GM18907 (cell line): ENCODE data around the gene SLC9C2.
"Not testable (repeated sequence)": the region's sequence is repeated elsewhere in the genome, so short reads cannot be mapped to it uniquely, and the experiment has no call there.

ENCODE experiments used
- ATAC-seq: cut with Tn5 transposase; IDR thresholded peaks from one replicate; pipeline ENCODE4 v1.9.1; 2021; ENCODE audit warnings: mild to moderate bottlenecking, moderate library complexity; ENCODE audit not compliant: unreplicated experiment

SLC9C2 gene, protein sequence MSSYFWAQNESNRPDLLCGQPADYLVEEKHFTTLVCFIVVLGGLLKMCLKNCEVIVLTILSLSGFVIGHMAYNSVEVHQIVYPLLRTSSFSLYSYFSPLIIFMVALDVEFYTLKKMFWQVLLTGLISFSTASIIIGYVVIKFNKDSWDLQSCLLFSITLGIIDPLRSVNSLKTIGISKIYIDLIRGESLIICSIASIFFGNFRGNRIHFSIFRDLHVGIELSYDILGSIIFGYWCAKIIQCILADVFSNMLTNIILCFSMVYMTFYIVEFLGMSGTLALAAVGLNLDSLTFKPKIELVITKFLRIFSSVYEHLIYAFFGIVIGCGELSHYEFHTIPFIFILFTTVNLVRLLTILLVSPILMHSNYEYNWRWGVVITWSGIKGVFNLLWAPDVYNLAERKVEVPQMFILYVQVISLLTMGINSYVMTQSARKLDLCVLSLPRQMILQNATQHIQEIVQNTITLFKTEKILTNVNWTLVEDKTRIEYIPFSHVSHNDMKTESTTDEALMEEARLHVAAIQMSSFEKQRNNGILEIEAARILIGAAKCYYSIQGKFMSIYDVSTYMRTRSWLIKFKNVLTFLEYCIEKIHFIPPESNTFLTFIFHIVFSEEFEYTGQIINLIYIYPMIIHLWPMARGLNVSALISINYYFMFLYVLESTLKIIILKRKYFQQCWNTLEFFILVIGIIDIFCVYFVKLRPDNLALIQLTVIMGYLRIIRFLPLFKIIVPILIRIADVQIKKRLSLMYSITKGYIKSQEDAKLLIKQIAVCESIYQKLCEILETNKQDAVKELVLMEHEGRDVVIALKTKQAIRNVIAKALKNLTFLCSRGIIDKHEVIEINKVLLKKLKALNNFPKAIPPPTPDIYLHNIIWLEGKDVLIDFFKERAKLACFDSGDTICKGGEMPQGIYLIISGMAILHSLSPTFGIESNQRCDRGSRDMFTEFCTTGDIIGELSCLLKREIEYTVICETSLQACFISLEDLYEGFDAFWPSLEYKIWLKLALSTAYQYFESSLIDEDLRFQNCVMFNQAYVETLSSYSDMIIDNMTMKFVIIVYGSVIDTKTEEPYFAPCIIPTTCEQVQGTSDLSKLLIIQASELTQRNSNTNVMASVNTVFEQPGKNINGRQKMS

DNA sequence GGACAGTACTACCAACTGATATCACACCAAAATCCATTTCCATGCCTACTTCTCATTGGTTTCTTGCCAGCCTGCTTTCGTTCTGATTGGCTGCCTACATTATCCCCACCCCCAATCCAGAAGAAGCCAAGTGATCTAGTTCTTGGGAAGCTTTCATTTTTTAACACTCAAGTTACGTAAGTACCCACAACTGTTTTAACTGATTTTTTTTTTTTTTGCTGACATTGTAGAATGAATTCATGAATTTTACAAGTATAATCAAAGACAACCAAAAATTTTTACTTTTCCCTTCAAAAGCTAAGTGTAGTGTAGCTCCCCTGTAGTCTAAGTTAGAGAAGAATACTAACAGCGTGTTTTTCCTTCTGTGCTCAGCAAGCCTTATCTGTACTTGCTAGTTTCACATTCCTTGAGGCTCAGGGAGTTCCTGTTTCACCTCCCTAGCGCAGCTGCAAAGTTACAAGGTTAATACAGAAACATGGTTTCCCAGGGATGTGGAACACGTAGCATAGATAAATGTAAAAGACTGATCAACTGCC is at the start of gene SLC9C2:
Gene SLC9C2 (minus strand): TSS at position 17 of the 536 bp plus-strand sequence. CDS start 1,296 bp downstream, outside the sequence.
- no peak for ATAC-seq

DNA sequence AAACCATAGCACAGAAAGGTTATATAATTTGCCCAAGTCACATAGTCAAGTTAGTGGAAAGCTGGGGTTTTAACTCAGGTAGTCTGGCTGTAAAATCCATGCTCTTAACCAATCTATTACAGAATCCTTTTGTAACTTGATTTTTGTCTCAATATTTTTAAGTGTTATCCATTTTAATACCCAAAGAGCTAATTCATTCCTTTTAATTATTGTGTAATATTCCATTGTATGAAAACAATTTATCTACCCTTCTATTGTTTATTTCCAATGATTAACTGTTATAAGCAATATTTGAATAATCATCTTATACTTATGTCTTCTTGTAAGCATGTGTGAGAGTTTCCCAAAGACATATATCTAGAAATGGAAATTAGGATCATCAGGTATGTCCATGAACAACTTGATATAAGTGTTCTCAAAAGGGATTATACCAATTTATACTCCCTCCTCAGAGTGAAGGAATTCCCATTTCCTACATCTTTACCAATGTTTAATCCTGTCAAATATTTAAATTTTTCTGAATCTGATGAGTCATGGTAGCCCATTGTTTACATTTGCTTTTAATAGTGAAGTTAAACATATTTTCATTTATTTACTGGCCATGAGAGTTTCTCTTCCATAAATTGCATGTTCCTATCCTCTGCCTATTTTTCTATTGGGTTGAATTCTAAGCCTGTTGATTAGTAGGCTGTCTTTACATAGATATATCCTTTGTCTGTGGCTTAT is 46.2 kb upstream of the SLC9C2 start:
- no peak for ATAC-seq

DNA sequence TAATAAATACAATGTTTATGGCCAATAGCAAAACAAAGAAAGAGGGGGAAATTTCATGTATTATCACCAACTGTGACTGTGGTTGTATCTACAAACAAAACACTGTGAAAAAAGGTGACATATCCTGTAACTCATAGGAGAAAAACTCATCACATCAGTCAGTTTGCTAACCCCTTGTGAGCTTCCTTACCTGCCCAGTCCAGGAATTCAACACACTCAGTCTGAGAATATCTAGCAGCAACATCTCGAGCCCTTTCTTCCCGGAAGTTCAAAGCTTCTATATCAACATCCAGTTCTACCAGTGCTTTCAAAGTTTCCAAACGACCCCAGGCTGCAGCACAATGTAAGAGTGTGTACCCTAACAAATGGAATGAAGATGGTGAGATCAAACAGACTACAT is 43.8 kb upstream of the SLC9C2 start:
- no peak for ATAC-seq

DNA sequence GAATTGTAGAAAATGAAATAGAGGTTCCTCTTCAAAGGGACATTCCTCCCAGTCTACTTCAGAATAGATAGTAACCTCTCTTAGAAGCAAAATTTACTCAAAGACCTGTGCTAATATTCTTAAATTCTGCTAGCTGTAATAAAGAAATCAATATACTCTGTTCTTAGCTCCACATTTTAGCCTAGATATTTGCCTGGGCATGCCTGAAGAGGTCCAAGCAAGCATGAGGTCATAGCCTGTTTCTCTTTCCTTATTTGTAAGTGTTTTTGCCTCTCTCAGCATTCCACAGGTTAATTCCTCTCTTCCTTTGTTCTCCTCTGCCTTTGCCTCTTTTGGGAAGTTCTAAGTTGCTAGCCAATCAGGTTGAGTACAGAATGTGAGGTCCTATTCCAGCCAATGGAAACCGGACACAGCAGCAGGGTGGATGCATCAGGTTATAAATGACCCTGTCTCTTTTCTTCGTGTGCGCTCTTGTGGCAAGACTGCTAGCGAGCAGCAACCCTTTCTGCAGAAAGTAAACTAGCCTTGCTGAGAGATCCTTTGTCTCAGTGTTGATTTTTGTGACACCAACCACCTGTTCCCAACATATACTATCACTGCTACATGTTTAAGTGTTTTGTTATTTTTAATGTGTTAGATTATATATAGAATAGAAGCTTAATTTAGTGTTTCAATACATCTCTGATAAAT is 39.7 kb upstream of the SLC9C2 start:
- not testable (repeated sequence) for ATAC-seq

DNA sequence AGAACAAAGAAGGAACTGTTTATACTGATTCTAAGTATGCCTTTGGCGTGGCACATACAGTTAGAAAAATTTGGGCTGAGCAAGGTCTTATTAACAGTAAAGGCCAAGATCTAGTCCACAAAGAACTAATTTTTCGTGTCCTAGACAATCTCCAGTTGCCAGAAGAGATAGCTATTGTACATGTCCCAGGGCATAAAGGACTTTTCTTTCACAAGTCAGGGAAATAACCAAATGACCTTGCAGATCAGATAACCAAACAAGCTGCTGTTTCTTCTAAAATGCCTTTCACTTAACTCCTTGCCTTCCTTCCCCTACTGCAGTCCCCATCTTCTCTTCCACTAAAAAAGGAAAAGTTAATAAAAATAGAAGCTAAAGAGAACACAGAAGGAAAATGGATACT is 36.2 kb upstream of the SLC9C2 start:
- no peak for ATAC-seq

DNA sequence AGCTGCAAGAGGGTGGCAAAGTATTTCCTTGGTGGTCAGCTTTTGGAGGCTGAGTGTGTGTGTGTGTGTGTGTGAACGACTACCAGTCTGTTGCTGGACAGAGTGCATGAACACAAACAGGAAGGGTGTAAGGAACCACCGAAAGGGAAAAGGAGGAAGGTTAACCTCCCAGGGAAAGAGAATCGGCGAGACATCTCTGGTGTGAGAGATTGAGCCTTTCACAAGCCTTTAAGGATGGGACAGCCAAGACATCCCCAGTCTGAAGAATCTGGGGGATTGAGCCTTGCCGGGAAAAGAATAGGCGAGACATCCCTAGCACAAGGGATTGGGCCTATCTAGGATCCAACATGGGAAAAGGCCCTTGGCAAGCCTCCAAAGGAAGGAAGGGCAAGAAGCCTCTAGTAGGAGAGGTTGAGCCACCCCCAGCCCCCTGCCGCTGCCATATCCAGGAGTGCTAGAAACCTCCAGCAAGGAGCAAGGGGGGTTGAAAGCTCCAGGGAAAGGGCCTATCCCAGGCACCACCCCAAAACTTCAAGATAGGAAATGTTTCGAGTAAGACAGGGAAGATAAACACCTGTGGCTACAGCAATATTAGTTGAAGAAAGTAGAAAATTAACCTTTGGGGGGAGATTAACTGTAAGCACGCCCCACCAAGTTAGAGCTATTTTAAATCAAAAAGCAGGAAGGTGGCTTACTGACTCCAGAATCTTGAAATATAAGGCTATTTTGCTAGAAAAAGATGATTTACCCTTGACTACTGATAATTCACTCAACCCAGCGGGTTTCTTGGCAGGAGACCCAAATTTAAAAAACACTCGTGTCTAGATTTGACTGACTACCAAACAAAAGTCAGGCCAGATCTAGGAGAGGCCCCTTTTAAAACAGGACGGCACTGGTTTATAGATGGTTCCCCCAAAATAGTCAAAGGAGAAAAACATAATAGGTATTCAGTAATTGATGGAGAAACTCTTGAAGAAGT is 35.5 kb upstream of the SLC9C2 start:
- ATAC-seq, result no peak

DNA sequence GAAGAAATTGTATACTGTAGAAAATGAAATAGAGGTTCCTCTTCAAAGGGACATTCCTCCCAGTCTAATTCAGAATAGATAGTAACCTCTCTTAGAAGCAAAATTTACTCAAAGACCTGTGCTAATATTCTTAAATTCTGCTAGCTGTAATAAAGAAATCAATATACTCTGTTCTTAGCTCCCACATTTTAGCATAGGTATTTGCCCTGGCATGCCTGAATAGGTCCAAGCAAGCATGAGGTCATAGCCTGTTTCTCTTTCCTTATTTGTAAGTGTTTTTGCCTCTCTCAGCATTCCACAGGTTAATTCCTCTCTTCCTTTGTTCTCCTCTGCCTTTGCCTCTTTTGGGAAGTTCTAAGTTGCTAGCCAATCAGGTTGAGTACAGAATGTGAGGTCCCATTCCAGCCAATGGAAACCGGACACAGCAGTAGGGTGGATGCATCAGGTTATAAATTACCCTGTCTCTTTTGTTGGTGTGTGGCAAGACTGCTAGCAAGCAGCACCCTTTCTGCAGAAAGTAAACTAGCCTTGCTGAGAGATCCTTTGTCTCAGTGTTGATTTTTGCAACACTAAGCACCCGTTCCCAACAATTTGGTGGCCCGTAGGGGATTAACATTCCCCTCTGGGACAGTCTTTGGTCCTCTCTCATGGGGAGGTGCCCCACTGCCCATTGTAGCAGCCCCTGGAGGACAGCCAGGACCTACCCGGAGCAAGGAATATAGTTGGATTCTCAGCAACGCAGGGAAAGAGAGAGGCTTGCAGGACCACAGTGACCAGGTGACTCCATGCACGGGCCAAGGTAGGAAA is 34.6 kb upstream of the SLC9C2 start:
- not testable (repeated sequence) for ATAC-seq

DNA sequence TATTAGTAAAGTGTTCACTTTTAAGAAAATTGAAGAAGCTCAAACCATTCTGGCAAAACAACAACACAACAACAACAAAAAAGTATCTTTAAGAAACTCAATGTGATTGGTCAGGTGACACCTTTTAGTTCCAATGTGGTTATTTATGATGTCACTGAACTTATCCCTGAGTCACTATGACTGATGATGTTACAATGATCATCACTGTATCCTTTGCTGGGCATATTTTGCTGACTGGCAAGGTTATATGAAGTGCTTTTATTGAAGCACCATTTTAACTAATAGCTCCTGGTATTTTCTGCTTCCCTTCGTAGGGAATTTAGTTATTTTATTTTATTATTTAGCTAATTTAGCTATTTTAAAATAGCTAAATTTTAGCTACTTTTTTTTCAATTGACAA is 32.2 kb upstream of the SLC9C2 start, which contains the start of gene TEX50:
Gene TEX50 (plus strand): TSS at position 223 of the 400 bp plus-strand sequence. CDS start 184 bp downstream, outside the sequence.
- no peak for ATAC-seq

DNA sequence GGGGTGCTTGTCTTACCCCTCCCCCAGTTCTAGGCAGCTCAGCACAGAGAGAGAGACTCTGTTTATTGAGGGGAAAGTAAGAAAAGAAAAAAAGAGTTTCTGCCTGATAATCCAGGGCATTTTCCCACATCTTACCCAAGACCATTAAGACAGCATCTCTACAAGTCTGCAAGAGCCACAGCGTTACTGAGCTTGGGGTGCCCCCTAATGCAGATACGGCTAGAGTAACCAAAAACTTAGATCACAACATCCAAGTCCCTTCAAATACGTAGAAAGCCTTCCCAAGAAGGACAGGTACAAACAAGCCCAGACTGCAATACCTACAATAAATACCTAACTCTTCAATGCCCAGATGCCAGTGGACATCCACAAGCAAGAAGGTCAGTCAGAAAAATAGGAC is 26.0 kb upstream of the SLC9C2 start:
- no peak for ATAC-seq

DNA sequence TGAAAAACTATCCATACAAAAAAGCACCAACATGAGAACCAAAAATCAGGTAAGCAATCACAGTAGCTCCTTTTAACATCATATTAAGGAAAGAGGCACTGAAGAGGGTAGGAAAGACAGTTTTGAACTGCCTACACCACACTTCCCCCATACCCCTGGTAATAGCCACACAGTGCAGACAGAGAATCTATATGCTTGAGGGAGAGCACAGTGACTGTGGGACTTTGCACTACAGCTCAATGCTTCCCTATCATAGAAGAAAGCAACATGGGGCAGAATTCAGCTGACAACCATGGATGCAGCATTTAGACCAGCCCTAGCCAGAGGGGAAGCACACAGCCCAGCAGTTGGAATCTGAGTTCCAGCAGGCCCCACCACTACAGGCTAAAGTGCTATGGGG is 24.4 kb upstream of the SLC9C2 start:
- no peak for ATAC-seq

DNA sequence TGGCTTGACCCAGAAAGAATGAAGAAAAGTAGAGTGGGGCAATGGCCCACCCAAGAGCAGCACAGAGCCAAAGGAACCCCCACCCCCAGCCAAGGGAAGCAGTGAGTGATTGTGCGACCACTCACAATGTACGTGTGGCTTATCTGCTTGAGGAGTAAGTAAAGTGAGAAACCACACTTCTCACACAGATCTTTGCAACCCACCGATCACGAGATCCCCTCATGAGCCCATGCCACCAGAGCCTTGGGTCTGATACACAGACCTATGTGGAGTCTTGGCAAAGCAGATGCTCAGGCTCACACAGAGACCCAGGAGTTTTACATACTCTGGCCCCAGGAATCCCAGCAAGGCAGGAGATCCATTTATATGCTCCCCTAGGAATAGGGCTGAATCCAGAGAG is 14.0 kb upstream of the SLC9C2 start:
- ATAC-seq, result no peak

DNA sequence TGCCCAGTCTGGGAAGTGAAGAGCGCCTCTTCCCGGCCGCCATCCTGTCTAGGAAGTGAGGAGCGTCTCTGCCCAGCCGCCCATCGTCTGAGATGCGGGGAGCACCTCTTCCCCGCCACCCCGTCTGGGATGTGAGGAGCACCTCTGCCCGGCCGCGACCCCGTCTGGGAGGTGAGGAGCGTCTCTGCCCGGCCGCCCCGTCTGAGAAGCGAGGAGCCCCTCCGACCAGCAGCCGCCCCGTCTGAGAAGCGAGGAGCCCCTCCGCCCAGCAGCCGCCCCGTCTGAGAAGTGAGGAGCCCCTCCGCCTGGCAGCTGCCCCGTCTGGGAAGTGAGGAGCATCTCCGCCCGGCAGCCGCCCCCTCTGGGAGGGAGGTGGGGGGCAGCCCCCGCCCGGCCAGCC is 10.2 kb upstream of the SLC9C2 start:
- ATAC-seq, result not testable (repeated sequence)

DNA sequence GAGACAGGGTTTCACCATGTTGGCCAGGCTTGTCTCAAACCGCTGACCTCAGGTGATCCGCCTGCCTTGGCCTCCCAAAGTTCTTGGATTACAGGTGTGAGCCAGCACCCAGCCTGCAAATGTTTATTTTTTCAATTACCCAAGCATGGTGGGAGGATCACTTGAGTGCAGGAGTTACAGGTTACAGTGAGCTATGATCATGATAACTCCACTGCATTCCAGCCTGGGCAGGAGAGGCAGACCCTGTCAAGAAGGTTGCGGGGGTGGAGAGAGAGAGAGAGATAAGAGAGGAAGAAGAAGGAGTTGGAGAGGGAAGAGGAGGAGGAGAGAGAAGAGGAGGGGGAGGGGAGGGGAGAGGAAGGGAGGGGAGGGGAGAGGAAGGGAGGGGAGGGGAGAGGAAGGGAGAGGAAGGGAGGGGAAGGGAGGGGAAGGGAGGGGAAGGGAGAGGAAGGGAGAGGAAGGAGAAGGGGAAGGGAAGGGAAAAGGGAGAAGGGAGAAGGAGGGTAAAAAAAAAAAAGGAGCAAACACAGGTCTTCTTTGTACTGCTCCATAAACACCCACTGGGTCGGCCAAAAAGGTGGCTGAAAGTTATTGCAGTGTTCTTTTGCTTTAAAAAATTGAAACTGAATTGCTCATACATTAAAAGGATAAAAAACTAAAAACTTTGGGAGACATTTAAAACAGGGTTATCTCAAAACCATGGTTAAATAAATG is 5.8 kb upstream of the SLC9C2 start:
- no peak for ATAC-seq

DNA sequence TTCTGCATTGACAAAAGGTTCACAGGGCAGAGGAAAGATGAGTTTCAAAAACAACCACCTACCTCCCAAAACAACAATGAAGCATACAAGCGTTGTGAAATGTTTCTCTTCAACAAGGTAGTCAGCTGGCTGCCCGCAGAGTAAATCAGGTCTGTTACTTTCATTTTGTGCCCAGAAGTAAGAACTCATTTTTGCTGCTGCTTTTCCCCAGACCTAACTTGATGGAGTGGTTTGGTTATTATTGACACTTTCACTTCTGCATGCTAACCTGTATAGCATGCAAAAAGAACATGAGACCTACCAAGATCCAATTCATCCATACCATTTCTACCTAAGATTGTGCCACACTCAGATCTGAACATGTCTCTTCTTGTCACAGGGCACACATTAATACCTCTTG is 1.3 kb downstream of the SLC9C2 start:
- no peak for ATAC-seq

DNA sequence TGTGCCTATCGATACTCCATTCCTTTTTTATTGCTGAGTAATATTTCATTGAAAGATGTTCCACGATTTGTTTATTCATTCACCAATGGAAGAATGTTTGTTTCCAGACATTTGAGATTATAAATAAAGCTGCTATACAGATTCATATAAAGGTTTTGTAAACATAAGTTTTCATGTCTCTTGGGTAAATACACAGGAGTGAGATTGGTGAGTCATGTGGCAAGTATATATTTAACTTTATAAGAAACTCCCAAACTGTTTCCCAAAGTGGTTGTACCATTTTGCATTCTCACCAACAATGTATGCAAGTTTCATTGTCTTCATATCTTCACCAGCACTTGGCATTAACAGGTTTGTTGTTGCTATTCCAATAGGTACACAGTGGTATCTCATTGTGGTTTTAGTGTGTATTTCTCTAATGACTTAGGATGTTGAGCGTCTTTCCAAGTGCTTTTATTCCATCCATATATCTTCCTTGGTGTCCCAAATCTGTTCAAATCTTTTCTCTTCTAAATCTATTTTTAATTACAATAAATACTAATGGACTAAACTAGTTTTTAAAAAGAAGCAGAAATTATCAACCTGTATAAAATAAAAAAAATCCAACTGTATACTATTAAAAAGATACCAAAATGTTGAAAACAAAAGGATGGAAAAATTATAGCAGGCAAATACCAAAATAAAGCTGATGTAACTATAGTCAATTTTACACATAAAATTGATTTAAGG is 6.6 kb downstream of the SLC9C2 start:
- ATAC-seq, result no peak

DNA sequence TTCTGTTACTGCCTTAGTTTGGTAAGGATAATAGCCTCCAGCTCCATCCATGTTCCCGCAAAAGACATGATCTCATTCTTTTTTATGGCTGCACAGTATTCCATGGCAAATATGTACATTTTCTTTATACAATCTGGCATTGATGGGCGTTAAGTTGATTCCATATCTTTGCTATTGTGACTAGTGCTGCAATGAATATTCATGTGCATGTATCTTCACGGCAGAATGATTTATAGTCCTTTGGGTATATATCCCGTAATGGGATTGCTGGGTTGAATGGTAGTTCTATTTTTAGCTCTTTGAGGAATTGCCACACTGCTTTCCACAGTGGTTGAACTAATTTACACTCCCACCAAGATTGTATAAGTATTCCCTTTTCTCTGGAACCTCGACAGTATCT is 11.7 kb downstream of the SLC9C2 start:
- not testable (repeated sequence) for ATAC-seq
